GM18519 (cell line): ENCODE data around the gene NCOA6.
"Not testable (repeated sequence)": the region's sequence is repeated elsewhere in the genome, so short reads cannot be mapped to it uniquely, and the experiment has no call there.

Source experiments
- ATAC-seq: cut with Tn5 transposase; IDR thresholded peaks from one replicate; pipeline ENCODE4 v1.9.1; 2021; ENCODE audit warnings: mild to moderate bottlenecking, moderate library complexity; ENCODE audit not compliant: unreplicated experiment, low FRiP score

The NCOA6 gene

DNA sequence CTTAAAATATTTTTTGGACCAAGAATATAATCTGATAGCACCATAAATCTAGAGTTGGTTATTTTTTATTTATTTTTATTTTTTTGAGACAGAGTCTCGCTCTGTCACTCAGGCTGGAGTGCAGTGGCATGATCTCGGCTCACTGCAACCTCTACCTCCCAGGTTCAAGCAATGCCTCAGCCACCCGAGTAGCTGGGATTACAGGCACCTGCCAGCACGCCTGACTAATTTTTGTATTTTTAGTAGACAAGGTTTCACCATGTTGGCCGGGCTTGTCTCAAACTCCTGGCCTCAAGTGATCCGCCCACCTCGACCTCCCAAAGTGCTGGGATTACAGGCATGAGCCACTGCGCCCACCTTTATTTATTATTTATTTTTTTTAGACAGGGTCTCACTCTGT lies 45.2 kb downstream of the NCOA6 start:
- not testable (repeated sequence) for ATAC-seq

DNA sequence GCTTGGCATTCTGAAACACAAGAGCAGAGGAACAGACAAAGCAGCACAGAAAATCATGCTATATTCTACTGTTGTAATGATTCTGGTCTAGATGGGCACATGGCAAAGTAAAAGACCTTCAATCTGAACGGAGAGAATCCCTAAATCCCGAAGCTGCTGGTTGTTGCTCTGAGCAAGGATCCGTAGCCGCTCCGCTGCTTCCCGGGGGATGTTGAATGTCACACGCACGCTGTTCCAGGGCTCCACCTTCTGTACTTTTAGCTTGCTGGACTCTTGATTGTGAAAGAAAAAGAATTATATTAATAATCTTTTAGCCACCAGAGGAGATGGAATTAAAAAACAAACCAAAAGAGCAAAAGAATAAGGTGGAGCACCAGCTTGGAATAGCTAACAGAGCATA lies 49.3 kb downstream of the NCOA6 start:
- ATAC-seq: no peak

DNA sequence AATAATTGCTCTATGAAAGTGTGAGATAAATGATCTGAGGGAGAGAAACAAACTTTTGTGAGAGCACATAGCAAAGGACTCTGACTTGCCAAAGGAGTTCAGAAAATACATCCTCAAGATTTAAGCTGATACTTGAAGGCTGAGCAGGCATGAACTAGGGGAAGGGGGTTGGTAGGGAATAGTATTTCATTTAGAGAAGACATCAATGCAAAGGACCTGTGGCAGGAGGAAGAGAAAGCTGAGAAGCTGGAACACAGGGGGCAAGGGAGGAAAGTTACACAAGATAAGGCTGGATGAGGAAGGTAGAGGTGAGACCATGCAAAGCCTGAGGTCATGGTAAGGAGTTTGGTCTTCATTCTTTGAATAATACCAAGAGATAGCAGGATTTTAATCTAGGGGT lies 50.6 kb downstream of the NCOA6 start:
- ATAC-seq: no peak

DNA sequence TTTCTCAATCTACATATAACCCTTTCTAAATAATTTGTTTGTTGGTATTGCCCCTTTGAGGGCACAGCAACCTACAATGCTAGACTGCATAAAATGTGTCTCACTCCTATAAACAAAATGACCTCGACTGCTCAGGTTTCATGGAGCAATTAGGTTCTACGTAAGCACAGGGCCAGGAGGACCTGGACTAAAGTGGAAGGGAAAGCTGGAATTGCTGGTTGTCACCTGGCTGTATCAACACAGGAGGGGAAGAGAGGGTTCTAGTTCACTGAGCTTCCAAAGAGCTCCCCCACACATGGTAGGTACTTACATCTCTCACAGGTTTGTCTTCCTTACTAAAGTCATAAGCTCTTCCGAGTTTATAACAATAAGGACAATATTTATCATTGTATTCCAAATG lies 51.0 kb downstream of the NCOA6 start:
- ATAC-seq: no peak

DNA sequence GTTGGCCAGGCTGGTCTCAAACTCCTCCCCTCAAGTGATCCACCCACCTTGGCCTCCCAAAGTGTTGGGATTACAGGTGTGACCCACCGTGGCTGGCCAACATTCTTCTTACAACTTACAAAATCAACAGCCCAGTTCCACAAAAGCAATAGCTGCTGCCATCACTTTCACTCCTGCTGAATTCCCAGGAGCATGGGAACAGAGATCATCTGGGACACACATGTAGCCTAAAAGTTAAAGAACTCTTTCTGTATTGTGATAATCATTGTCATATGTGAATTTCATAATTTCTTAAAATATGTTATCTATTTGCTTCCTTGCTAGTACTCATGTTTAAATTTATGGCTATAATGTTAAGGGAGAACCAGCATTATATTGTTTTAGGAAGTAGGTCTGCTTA lies 51.7 kb downstream of the NCOA6 start:
- ATAC-seq: no peak

DNA sequence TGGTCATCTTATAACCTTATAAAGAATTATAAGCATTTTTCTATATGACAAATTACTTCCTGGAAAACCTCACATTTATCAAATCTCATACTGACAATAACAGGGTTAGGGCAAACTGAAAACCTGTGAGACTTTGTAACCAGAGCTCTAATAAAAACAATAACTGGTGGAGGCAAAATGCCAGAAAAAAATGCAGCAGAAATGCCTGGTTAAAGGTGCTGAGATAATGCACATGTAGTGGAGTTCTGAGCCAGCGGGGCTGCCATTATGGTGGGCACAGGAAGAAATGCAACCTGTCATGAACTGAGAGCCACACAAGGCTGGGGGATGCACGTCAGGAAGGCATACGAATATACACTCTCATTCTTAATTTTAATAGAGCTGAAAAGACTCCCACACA lies 53.0 kb downstream of the NCOA6 start:
- ATAC-seq: no peak

DNA sequence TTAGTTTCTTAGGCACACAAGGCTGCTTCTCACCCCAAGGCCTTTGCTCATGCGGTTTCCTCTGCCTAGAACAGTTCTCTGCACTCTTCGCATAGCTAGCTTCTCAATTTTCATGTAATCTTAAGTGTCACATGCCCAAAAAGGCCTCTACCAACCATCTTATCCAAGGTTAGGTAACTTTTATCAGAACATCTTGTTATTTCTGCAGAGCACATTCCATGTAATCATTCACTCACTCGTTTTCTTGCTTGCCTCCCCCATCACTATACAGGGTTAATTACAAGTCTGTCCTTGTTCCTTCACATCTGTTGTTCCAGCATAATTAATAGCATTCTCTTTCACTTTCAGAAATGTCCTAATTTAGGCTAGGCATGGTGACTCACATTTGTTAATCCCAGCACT lies 53.8 kb downstream of the NCOA6 start:
- no peak for ATAC-seq

DNA sequence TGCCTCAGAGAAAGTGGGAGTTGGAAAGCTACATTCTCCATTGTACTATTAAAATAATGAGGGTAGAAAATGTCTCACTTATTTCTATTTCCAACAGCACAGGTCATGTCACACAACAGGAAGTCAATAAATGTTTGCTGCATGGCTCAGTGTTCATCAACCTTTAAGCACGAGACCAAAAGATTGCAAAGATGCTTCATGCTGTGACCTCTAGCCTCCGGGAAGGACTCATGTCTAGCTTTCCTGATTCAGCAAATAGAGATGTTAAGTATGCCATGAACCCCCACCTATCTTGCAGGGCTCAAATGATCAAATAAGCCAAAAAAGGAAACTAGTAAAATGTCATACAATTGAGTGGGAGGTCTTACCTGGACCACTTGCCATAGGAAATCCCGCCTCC lies 57.4 kb downstream of the NCOA6 start:
- ATAC-seq: no peak

DNA sequence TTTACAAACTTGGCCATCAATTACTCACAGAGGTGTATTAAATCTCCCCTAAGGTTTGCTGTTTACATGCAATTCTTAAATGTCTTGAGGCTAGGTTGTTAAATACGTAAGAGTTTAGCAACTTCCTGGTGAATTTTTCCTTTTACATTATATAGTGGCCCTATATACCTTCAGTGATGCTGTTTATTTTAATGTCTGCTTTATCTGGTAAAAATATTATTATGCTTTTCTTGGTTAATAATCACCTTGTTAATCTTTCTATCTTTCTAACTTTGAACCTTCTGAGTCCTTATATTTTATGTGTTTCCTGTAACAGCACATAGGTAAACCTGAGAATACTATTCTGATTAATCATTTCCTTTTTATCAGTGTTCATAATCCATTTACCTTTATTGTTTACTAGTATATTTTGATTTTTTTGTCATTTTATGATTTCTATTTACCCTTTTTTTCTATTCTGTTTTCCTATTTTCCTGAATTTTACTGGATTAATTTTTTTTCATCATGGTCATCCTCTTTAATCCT lies 63.4 kb downstream of the NCOA6 start:
- no peak for ATAC-seq

DNA sequence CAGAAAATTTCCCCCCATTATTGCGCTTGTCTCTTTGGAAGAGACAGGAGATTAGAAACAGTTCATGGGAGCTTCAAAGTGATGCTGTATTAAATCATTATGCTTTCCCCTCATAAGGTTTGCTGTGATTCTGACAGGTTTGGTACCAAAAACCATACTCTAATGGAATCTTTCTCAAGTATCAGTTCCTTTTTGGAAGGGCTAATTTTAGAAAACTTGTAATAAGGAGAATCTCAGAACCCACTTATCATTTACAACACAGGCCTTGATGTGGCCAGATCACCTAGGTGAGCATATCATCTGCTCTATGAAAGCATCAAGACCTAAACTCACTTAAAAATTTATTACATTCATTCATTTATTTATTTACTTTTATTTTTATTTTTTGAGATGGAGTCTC lies 70.1 kb downstream of the NCOA6 start:
- no peak for ATAC-seq

DNA sequence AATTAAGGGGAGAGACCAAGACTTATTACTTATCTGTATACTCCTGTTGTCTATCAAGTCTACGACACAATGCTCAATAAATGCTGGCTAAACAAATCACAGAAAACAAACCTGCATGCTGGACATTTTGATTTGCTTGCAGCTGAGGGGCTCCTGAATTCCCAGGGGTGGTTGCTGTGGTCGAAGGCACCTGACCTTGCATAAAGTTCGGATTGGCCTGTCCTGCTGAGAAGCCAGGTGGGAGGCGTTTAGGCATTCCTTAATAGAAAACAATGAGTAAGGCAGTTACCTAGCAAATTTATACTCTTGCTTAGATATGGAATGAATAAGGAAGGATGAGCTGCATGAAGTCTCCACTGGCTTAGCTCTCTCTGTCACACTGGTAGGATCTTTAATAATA lies 70.8 kb downstream of the NCOA6 start:
- ATAC-seq: no peak

DNA sequence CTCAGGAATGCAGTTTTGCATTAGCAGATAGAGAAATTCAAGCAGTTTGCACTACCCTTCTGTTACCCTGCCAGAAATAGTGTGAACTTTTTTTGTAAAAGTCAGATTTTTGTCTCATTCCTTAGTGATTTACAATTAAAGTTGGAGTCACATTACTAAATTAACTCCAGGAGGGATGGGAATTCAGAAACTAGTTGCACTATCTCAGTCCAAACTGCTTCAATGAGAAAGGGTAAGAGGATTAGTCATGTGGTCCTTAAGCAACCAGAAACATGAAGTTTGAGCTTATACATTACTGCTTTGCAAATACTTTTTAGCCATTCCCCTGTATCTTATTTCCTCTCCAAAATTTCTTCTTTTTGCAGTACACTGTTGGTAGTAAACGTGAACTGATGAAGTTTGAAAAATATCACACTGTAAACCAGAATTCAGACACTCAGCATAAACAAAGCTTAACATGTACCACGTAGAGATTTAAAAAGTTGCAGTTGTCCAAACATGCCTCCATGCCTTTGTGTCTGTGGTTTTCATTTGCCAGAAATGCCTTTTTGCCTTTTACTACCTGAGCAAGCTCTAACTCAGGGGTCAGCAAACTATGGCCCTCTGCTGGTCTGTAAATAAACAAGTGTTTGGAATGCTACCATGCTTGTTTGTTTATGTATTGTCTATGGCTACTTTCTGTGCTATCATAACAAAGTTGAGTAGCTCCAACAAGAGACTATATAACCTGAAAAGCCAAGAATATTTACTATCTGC lies 71.6 kb downstream of the NCOA6 start:
- ATAC-seq: no peak

DNA sequence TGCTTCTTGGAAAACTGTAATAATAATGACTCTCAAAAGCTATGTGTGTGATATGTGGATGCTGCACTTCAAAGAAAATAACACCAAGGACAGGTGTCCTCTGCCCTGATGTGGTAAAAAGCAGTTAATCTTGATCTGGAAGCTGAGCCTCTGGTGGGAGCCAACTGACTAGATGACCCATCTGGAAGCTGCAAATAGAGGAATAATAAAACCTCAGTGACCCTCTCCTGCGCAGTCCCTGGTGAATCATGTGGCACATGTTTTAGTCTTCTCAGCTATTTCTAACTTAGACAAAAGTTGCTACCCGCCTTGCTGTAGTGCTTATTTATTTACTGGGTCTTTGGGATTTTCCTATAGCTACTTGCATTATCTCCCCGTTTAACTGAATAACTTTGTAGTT lies 74.0 kb downstream of the NCOA6 start:
- no peak for ATAC-seq

DNA sequence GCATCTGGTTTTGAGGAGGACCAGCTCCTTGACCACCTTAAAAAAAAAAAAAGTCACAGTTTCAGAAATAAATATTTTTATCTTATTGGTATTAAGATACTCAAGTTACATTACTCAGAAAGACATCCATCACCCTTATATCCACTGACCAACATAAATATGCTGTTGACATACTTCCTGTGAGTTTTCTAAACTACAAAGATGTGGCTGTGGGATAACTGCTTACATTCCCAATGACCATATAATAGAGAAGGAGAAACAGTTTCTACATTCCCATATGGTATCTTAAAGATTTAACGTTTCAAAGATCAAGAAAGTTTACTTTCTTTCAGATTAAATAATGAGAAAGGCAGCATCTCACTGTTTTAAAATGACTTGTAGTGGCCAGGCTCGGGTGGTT lies 75.0 kb downstream of the NCOA6 start:
- no peak for ATAC-seq

DNA sequence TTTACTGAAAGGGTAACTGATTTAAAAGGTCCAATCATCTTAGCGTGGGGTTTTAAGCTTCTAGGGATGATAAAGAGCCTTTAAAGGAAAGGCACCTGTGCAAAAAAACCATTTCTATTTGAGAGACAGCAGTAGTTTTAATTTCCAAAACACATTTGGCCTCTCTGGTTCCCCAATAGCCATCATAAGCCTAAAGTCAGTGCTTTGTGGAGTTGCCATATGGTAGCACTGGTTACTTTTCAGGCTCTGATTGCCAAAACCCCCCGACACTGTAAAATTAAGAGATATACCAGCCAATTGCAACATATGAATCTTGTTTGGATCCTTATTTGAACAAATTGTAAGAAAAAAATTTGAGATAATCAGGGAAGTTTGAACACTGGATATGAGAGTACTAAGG lies 76.7 kb downstream of the NCOA6 start:
- ATAC-seq: no peak

DNA sequence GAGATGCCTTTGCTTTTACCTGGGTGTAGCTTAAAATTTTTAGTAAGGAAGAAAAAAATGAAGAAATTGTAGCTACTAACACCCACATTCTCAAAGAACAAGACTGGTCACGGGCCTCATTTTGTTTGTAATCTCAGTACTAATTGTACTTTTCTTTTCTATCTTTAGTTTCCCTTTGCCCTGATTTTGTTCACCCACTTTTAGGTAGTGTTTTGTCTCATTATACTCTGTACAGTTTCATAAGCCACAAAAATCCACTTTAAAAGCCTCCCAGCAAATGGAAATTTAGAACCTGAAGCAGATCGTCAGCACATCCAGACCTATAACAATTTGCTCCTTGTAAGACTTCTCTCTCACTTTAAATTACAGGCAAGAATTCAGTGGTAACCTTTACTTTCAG lies 78.0 kb downstream of the NCOA6 start:
- no peak for ATAC-seq

DNA sequence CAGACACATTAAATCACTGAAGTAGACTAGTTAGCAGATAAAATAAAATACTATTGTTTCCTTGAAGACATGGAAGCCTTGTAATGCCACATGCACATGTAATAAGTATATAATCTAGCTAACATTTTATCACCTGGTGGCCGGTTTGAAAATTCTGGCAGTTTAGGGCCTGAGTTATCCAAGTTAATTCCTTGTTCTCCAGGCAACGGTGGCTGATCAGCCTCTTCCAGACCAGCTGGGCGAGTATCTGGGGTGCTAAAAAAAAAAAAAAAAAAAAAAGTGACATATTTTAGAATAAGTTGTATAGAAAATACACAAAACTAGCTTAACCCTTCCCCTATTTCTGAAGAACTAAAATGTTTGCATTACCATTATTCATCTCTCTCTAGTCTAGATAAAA lies 78.8 kb downstream of the NCOA6 start:
- ATAC-seq: no peak

DNA sequence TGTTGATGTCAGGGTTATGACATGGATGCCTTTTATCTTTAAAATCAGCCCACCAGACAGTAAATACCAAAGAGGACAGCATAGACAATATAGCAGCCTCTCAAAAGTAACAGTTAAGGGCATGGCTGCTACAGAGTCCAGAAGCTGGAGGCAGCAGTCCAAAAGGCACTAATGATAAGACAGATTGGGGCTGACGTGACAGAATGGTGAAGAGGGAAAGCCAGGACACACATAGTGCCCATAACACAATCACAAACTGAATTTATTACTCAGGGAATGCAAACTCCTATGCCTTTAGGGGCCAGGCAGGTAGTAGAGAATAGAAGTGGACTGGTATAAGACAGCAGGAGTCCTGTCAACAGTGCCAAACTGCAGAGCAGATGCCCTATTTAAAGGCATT lies 80.6 kb downstream of the NCOA6 start:
- ATAC-seq: no peak

DNA sequence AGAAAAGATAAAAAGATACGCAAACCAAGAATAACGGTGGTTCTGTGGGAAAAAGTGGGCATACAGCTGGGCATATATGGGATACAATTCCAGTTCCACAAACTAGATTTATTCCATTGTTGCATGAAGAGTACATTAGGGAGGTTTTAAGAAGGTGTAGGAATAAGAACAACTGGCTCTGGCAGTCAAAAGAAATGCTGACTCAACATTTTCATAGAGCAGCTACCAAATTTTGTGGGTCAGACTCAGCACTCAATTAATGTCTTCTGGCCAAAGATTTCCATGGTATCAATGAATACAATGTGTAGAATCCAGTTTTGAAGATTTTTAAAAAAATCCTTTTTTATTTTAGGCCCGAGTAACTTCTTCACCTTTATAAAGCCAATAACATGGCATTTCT lies 81.1 kb downstream of the NCOA6 start:
- no peak for ATAC-seq

DNA sequence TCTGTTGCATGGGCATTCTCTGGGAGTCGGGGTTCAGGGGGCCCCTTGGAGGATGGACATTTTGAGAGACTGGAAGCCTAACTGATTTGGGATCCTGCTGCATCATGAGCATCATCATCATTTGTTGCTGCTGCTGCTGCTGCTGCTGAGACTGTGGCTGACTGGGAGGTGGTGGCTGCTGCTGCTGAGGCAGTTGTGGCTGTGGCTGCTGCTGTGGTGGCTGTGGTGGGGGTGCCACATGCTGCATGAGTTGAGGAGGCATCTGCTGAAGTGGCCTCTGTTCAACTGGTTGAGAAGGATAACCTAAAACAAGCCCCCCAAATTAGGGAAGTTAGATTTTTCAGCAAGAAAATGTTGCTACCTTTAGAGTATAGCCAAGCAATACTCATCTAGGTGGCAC lies 82.4 kb downstream of the NCOA6 start:
- no peak for ATAC-seq

DNA sequence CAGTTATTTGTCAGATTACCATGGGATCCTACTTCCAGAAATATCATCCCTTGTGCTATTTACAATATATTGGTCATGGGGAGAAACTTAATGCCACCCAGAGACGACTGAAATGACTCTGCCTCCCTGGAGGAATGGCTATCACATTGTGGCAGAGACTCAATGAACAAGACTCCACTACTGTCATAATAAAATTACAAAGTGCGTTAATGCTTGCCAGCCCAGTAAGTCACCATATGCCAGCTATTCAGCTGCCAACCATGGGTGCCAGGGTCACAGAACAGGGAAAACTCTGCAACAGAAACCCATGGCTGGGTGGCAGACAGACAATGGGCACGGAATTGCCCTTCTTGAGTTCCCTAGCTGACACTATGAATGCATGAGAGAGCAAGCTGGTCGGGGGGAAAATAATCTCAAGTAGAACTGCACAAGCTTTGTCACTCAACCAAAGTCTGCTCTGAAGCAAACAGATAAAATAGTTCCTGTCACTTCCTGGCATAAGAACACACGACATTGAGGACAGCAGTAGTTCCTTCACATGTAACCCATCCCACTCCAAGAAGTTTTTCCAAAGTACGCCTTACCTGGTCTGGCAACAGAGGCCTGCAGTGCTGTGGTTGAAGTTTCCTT lies 89.2 kb downstream of the NCOA6 start:
- no peak for ATAC-seq

DNA sequence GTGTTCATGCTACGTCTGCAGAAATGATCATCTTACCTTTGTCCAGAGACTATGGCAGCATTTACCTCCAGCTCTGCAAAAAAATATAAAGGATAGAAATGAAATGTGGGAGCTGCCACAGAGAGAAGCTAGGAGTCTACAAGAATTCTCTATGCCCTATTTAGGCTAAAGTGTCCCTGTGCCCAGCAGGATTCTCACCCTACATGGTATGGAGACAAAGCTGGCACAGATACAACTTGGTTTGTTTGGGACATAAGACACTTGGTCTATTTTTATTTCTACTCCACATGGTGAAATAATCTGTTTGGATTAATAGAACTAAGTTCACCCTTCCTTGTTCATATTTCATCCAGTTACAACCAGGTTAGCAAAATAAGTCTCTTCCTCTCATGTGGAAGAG lies 92.9 kb downstream of the NCOA6 start:
- no peak for ATAC-seq
